ENCODE results near the gene FADS3. TPM values are rescaled to one million over a fixed set of nuclear protein-coding genes. Genes with fewer than 3 reads are reported as not detected.

Gene FADS3
- total and polyA plus RNA-seq, 2 of the 13 experiments (the other 11 are each of a cell fraction or from before 2014, with no cell fraction given): 13.4 to 23.2 TPM

DNA sequence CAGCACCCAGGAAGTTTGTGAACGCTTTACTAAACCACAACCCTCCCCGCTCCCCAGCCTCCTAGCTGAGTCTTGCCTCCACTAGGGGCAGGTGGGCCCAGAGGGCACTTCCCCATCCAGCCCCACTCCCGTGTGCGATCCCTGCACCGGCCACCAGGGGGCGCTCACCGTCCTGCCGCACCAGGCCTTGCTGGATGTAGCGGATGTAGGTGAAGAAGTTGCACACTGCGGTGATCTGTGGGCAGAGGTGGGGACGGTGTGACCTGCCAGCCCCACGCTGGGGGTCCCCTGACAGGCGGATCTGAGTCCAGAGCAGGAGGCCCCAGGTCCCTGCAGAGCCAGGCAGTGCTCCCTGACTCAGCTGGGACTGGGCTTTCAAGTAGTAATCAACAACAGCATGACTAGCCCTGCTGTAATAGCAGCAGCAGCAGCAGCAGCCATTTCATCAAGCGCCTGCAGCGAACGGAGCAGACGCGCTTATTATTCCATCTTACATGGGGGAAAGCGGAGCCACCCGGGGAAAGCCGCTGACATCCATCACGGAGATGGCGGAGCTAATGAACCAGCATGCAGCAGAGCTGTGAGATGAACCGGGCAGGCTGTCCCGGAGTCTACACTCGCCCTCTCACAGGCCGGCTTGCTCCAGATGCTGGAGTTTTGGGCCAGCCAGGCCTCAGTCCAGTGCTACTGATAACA, 7.9 kb upstream of the FADS3 start (continued):
- TF ChIP-seq, protein P1, sequence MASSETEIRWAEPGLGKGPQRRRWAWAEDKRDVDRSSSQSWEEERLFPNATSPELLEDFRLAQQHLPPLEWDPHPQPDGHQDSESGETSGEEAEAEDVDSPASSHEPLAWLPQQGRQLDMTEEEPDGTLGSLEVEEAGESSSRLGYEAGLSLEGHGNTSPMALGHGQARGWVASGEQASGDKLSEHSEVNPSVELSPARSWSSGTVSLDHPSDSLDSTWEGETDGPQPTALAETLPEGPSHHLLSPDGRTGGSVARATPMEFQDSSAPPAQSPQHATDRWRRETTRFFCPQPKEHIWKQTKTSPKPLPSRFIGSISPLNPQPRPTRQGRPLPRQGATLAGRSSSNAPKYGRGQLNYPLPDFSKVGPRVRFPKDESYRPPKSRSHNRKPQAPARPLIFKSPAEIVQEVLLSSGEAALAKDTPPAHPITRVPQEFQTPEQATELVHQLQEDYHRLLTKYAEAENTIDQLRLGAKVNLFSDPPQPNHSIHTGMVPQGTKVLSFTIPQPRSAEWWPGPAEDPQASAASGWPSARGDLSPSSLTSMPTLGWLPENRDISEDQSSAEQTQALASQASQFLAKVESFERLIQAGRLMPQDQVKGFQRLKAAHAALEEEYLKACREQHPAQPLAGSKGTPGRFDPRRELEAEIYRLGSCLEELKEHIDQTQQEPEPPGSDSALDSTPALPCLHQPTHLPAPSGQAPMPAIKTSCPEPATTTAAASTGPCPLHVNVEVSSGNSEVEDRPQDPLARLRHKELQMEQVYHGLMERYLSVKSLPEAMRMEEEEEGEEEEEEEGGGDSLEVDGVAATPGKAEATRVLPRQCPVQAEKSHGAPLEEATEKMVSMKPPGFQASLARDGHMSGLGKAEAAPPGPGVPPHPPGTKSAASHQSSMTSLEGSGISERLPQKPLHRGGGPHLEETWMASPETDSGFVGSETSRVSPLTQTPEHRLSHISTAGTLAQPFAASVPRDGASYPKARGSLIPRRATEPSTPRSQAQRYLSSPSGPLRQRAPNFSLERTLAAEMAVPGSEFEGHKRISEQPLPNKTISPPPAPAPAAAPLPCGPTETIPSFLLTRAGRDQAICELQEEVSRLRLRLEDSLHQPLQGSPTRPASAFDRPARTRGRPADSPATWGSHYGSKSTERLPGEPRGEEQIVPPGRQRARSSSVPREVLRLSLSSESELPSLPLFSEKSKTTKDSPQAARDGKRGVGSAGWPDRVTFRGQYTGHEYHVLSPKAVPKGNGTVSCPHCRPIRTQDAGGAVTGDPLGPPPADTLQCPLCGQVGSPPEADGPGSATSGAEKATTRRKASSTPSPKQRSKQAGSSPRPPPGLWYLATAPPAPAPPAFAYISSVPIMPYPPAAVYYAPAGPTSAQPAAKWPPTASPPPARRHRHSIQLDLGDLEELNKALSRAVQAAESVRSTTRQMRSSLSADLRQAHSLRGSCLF (CRISPR knock-in tag; IDR thresholded peaks at IDR 0.05; ENCODE audit: borderline replicate concordance): no peak
- TF ChIP-seq, protein P2, sequence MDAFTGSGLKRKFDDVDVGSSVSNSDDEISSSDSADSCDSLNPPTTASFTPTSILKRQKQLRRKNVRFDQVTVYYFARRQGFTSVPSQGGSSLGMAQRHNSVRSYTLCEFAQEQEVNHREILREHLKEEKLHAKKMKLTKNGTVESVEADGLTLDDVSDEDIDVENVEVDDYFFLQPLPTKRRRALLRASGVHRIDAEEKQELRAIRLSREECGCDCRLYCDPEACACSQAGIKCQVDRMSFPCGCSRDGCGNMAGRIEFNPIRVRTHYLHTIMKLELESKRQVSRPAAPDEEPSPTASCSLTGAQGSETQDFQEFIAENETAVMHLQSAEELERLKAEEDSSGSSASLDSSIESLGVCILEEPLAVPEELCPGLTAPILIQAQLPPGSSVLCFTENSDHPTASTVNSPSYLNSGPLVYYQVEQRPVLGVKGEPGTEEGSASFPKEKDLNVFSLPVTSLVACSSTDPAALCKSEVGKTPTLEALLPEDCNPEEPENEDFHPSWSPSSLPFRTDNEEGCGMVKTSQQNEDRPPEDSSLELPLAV (CRISPR knock-in tag; conservative IDR thresholded peaks at IDR 0.05; ENCODE audit: low read depth): no peak
- TF ChIP-seq ZNF282 (IDR thresholded peaks at IDR 0.05; ENCODE audit: partially characterized antibody) (no peak), CAMTA2 (CRISPR knock-in tag; IDR thresholded peaks at IDR 0.05; ENCODE audit: borderline replicate concordance) (no peak), ZNF777 (CRISPR knock-in tag; IDR thresholded peaks at IDR 0.05) (no peak), ZNF468 (CRISPR knock-in tag; IDR thresholded peaks at IDR 0.05) (no peak), SMAD3 (CRISPR knock-in tag; IDR thresholded peaks at IDR 0.05) (no peak), SRSF1 (optimal IDR thresholded peaks at IDR 0.05; ENCODE audit: low read depth, low read length) (peak; percentile 52), NCOA2 (CRISPR knock-in tag; IDR thresholded peaks at IDR 0.05) (peak; percentile 23; the same call in 1 of the 2 replicates), ISL2 (CRISPR knock-in tag; IDR thresholded peaks at IDR 0.05) (no peak), ZNF644 (CRISPR knock-in tag; IDR thresholded peaks at IDR 0.05; ENCODE audit: low read depth) (no peak), CENPT (CRISPR knock-in tag; IDR thresholded peaks at IDR 0.05; ENCODE audit: low read depth) (no peak), RELA (CRISPR knock-in tag; IDR thresholded peaks at IDR 0.05) (no peak), PHF8 (CRISPR knock-in tag; IDR thresholded peaks at IDR 0.05) (0 out of 2 replicates have a peak, but pooled peaks have one; percentile 31), ZKSCAN1 (IDR thresholded peaks at IDR 0.05; ENCODE audit: low read length) (no peak), ATF7 (IDR thresholded peaks at IDR 0.05) (no peak), ATF7 (CRISPR knock-in tag; IDR thresholded peaks at IDR 0.05) (no peak), ZSCAN30 (CRISPR knock-in tag; IDR thresholded peaks at IDR 0.05) (no peak)
- TF ChIP-seq, protein P3, sequence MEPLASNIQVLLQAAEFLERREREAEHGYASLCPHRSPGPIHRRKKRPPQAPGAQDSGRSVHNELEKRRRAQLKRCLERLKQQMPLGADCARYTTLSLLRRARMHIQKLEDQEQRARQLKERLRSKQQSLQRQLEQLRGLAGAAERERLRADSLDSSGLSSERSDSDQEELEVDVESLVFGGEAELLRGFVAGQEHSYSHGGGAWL (CRISPR knock-in tag; IDR thresholded peaks at IDR 0.05): no peak
- TF ChIP-seq, protein P4, sequence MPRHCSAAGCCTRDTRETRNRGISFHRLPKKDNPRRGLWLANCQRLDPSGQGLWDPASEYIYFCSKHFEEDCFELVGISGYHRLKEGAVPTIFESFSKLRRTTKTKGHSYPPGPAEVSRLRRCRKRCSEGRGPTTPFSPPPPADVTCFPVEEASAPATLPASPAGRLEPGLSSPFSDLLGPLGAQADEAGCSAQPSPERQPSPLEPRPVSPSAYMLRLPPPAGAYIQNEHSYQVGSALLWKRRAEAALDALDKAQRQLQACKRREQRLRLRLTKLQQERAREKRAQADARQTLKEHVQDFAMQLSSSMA (CRISPR knock-in tag; IDR thresholded peaks at IDR 0.05): no peak
- TF ChIP-seq, protein P5, sequence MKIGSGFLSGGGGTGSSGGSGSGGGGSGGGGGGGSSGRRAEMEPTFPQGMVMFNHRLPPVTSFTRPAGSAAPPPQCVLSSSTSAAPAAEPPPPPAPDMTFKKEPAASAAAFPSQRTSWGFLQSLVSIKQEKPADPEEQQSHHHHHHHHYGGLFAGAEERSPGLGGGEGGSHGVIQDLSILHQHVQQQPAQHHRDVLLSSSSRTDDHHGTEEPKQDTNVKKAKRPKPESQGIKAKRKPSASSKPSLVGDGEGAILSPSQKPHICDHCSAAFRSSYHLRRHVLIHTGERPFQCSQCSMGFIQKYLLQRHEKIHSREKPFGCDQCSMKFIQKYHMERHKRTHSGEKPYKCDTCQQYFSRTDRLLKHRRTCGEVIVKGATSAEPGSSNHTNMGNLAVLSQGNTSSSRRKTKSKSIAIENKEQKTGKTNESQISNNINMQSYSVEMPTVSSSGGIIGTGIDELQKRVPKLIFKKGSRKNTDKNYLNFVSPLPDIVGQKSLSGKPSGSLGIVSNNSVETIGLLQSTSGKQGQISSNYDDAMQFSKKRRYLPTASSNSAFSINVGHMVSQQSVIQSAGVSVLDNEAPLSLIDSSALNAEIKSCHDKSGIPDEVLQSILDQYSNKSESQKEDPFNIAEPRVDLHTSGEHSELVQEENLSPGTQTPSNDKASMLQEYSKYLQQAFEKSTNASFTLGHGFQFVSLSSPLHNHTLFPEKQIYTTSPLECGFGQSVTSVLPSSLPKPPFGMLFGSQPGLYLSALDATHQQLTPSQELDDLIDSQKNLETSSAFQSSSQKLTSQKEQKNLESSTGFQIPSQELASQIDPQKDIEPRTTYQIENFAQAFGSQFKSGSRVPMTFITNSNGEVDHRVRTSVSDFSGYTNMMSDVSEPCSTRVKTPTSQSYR (CRISPR knock-in tag; IDR thresholded peaks at IDR 0.05; ENCODE audit: borderline replicate concordance): no peak
